Subcutaneous adipose tissue (tissue), 4 donors: ENCODE results near the gene CRTC1. TPM values are rescaled to one million over a fixed set of nuclear protein-coding genes. Genes with fewer than 3 reads are reported as not detected.

Source experiments
- total RNA-seq, 4 donors: library from RNA; depleted of rRNA; stranded (reverse); fragments of >200 nt; gene quantifications; one replicate each; pipeline ENCODE4 v1.1.0, GENCODE V29; 2016
- TF ChIP-seq, protein P1 (sequence below): fragments of 450-650 bp; IDR thresholded peaks from one replicate; pipeline ENCODE4 v1.5.1; 2016; ENCODE audit warnings: low read depth, mild to moderate bottlenecking, control low read depth, antibody characterized with exemption, moderate library complexity

Gene CRTC1
- total RNA-seq, 4 donors from 2014 or later, result 2.0 to 8.3 (median 3.9) TPM

- TF ChIP-seq, protein P1, sequence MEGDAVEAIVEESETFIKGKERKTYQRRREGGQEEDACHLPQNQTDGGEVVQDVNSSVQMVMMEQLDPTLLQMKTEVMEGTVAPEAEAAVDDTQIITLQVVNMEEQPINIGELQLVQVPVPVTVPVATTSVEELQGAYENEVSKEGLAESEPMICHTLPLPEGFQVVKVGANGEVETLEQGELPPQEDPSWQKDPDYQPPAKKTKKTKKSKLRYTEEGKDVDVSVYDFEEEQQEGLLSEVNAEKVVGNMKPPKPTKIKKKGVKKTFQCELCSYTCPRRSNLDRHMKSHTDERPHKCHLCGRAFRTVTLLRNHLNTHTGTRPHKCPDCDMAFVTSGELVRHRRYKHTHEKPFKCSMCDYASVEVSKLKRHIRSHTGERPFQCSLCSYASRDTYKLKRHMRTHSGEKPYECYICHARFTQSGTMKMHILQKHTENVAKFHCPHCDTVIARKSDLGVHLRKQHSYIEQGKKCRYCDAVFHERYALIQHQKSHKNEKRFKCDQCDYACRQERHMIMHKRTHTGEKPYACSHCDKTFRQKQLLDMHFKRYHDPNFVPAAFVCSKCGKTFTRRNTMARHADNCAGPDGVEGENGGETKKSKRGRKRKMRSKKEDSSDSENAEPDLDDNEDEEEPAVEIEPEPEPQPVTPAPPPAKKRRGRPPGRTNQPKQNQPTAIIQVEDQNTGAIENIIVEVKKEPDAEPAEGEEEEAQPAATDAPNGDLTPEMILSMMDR, result no peak
Measured at GRCh38 chr19:18730885-18731513, 47.5 kb downstream of the CRTC1 start.

DNA sequence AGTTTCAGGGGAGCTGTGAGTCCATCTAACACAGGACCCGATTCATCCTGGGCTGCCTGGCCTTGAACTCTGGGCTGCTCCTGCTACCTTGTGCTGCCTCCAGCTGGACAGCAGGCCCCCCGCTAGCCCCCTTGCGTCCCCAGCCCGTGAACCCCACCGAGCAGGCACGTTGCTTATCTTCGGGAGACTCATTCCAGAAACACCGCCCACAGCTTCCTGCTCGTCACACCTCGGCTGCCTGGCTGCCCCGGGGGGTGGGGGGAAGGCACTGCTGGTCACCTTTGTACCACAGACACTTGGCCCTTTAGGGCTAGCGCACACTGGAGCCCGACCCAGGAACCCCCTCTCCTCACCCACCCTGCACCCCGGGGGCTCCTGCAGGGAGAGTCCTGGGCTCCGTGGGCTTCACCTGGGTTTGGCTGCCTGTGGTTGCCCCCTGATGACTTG lies 48.1 kb downstream of the CRTC1 start:
- TF ChIP-seq, protein P1, result no peak

DNA sequence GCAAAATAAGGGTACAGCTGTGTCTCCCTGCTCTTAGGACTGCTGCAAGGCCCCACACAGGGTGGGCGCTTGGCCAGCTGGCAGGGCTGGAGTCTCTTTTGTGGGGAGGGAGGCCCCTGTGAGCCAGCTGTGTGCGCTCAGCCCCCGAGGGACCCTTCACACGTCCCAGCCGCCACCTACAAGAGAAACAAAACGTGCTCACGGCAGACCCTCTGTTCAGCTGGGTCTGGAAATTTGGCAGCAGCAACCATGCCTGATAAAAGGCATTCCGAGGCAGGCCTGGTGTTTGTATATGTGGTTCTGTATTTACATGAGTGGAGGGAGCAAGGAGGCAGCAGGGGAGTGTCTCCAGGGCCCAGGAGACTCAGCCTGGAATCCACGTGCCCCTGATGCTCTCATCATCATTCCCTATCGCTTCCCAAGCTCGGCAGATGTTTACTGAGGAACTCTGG lies 49.7 kb downstream of the CRTC1 start:
- TF ChIP-seq, protein P1, result no peak

DNA sequence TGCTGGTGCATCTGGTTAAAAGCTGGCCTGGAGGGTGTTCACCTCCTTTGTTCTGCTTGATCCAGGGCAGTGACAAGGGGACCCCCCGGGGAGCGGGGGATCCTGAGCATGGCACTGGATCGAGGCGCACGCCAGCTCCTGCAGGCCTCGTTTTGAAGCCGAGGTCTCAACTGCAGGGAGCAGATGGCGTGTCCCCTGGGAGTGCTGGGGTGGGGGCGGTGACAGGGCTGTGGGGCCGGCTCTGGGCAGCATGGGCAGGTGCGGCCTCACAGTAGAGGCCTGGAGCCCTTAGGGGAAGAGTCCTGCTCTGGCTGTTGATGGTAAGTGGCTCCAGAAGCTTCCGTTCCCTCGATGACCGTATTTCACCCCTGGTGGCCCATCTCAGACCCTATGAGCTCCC lies 51.8 kb downstream of the CRTC1 start:
- TF ChIP-seq, protein P1, result no peak

GRCh38 chr19:18735752-18736151 lies 52.3 kb downstream of the CRTC1 start:
- TF ChIP-seq, protein P1, result no peak

GRCh38 chr19:18736415-18737336 lies 53.2 kb downstream of the CRTC1 start:
- TF ChIP-seq, protein P1, result no peak

DNA sequence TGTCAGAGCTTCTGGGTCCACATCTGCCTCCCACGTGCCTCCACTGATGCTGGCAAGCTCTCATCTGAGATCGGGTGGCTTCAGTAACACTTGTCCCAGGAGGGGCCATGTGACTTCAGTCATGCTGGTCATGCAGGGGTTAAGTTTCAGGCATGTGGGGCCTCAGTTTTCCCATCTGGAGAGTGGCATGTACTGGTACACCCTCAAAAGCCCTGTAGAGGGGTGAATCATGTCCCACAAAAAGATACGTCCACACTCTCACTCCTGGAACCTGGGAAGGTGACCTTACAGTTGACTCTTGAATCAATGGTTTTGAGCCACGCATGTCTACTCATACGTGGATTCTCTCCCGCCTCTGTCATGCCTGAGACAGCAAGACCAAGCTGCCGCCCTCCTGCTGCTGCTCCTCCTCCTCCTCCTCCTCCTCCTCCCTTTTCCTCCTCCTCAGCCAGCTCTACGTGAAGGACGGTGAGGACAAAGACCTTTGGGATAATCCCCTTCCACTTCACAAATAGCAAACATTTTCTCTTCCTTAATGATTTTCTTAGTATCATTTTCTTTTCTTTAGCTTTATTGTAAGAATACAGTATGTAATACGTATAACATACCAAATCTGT lies 54.0 kb downstream of the CRTC1 start:
- TF ChIP-seq, protein P1, result no peak
